HUES64 (cell line): ENCODE measurements around the gene DUOXA1. TPM values are rescaled to one million over a fixed set of nuclear protein-coding genes. Genes with fewer than 3 reads are reported as not detected.

Experiments used
- H3K27ac ChIP-seq: 2 replicates; pipeline ENCODE4 v1.7.0; 2013; ENCODE audit warnings: low read depth, low read length, inconsistent platforms
- H3K27me3 ChIP-seq: 2 replicates; pipeline ENCODE4 v1.6.1; 2013; ENCODE audit warnings: mild to moderate bottlenecking, low read length; ENCODE audit not compliant: insufficient read depth
- H3K36me3 ChIP-seq: 2 replicates; pipeline ENCODE4 v1.6.1; 2013; ENCODE audit warnings: mild to moderate bottlenecking, low read length; ENCODE audit not compliant: insufficient read depth
- H3K4me1 ChIP-seq: 2 replicates; pipeline ENCODE4 v1.6.1; 2013; ENCODE audit warnings: mild to moderate bottlenecking, low read length, moderate library complexity; ENCODE audit not compliant: insufficient read depth
- H3K4me3 ChIP-seq: 2 replicates; pipeline ENCODE4 v1.5.1; 2013; ENCODE audit warnings: mild to moderate bottlenecking, low read length, moderate library complexity
- H3K9ac ChIP-seq: 2 replicates; pipeline ENCODE4 v1.6.1; 2013; ENCODE audit warnings: mild to moderate bottlenecking, low read depth, low read length
- H3K9me3 ChIP-seq: 2 replicates; pipeline ENCODE4 v1.6.1; 2013; ENCODE audit warnings: low read depth, low read length; ENCODE audit not compliant: insufficient read depth
- WGBS: fragments of 150-250, 120-280 bp; methylation state at CpG from one replicate; pipeline ENCODE4 v1.1.7; 2013; ENCODE audit warnings: missing lambda C conversion rate; 5-methylcytosine and 5-hydroxymethylcytosine counted together
- polyA plus RNA-seq, 2 experiments: library from polyadenylated mRNA; stranded (reverse); fragments of 50-300 nt; gene quantifications; one replicate each; pipeline ENCODE4 v1.2.3, GENCODE V29; 2013

Gene DUOXA1, protein sequence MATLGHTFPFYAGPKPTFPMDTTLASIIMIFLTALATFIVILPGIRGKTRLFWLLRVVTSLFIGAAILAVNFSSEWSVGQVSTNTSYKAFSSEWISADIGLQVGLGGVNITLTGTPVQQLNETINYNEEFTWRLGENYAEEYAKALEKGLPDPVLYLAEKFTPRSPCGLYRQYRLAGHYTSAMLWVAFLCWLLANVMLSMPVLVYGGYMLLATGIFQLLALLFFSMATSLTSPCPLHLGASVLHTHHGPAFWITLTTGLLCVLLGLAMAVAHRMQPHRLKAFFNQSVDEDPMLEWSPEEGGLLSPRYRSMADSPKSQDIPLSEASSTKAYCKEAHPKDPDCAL
- not detected for polyA plus RNA-seq (2013, experiment 1 of 2)
- not detected for polyA plus RNA-seq (2013, experiment 2 of 2)

DNA sequence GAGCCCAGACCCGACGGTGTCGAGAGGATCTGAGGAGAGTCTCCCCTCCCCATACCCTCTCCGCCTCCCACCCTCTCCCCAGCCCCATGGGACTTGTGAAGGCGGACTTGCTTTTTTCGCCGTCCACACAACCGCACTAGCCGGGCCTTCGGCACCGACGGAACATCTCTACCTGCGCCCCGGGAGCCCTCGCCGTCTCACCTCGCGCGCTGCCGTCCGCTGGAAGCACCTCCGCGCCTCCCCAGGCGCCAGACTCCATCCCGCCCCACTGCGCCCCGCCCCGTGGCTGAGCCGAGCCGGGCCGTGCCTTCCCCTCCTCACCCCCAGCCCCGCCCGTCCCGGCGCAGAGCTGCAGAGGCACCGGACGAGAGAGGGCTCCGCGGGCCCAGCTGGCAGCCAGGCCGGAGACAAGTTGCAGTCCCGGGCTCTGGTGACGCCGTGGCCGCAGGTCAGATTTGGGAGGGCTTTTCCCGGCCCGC, at the start of gene DUOXA1, which contains the start of gene DUOX1:
TSS of gene DUOXA1 (minus strand) at position 229 of the 479 bp plus-strand sequence. CDS start 6,865 bp downstream, outside the sequence.
TSS of gene DUOX1 (plus strand) at position 344 of the 479 bp plus-strand sequence. CDS start 1,973 bp downstream, outside the sequence.
- peaks cover 100% of the 10 kb centered on the region for H3K27me3 ChIP-seq
- peak within 1 kb of the TSS; percentile 66 for H3K4me3 ChIP-seq
- no peak within 1 kb of the TSS for H3K27ac ChIP-seq
- H3K9me3 ChIP-seq = no peaks in the 10 kb centered on the region; the same call in 1 of the 2 replicates
- no peaks in the 10 kb centered on the region for H3K4me1 ChIP-seq
- no peaks in the 10 kb centered on the region for H3K36me3 ChIP-seq
- H3K9ac ChIP-seq = no peak within 1 kb of the TSS; the same call in 1 of the 2 replicates
- 2% methylated on average over 46 of the region's 46 CpGs for WGBS

DNA sequence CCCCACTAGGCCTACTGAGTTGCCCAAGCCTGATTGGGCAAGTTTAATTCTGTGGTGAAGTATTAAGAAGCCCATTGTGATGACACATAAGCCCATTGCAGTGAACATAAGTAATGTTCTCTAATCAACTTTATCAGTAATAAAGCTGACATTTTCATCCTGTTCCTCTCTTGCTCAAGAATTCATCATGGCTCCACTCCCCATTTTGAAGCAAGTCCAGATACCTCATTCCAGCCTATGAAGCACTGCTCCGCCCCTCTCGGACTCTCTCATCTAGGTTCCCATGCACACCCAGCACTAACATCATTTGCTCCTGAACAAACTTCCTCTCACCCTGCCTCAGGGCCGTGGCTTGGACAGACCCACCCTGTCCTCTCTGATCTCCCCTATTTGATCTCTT, 47.6 kb upstream of the DUOXA1 start:
- no peaks in the 10 kb centered on the region for H3K9me3 ChIP-seq
- 91% methylated on average over 3 of the region's 3 CpGs for WGBS
- no peaks in the 10 kb centered on the region for H3K27me3 ChIP-seq
- H3K36me3 ChIP-seq = peaks cover 25% of the 10 kb centered on the region
- H3K9ac ChIP-seq = no peak overlapping the region
- no peak overlapping the region for H3K4me3 ChIP-seq
- no peak overlapping the region for H3K27ac ChIP-seq
- peaks cover 6% of the 10 kb centered on the region for H3K4me1 ChIP-seq

DNA sequence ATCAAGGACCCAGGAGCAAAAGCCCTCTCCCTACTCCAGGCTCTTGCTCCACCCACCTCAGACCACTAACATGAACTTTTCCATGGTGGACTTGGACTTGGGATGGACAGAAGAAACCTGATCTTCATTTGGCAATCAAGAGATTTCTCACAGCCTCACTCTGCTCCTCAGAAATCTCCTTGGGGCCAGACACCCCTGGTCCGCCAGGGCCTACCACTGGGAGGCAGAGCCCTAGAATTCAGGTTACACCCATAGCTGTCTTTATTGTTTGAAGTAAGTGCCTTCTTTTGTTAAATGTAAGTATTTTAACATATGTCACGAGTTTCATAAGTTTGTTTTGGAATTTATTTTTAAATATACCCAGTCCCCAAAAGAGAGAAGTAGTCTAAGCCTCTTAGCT, 44.9 kb upstream of the DUOXA1 start:
- H3K4me1 ChIP-seq = peaks cover 8% of the 10 kb centered on the region
- H3K9ac ChIP-seq = no peak overlapping the region
- H3K27ac ChIP-seq = no peak overlapping the region
- no peak overlapping the region for H3K4me3 ChIP-seq
- peaks cover 29% of the 10 kb centered on the region for H3K36me3 ChIP-seq
- 94% methylated on average over 1 of the region's 2 CpGs for WGBS
- H3K9me3 ChIP-seq = no peaks in the 10 kb centered on the region
- H3K27me3 ChIP-seq = no peaks in the 10 kb centered on the region

DNA sequence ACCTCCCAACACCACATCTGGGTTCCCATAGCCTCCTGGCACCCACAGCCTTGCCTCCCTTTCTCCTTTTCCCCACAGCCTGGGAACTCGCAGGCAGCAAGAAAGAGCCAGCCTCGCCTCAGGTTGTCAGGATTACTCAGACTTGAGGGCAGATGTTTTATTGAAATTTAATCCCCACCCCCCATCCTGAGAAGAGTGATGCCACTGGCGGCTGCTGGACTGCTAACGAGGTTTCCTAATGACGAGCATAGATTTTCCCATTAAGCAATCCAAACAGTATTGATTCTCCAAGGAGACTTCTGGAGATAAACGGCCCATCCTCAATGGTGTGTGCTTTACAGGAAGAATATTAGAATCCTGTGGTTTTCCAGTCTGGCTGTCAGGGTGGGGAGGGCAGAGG, 44.4 kb upstream of the DUOXA1 start:
- 93% methylated on average over 6 of the region's 6 CpGs for whole genome bisulfite sequencing

DNA sequence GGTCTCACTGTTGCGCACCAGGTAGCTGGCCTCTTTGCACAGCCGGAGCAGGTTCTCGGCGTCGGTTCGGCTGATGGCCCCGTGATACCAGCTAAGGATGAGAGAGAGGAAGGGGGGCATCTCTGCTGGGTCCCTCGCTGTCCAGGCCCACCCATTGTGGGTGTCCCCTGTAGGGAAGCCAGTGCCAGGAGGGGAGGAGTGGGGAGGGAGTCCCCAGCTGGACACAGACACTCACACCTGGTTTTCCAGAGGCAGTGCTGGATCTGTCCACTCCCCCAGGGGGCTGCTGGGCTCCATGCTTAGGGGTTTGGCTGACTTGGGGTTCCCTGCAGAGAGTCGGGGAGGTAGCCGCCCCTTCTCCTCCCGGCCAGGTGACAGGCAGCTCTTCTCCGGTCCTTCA, 42.2 kb upstream of the DUOXA1 start:
- Histone ChIP-seq H3K4me1 (peaks cover 19% of the 10 kb centered on the region), H3K4me3 (no peak overlapping the region), H3K27ac (no peak overlapping the region), H3K9ac (no peak overlapping the region), H3K36me3 (peaks cover 21% of the 10 kb centered on the region), H3K27me3 (no peaks in the 10 kb centered on the region), H3K9me3 (no peaks in the 10 kb centered on the region)
- WGBS = 94% methylated on average over 12 of the region's 12 CpGs

More for the DNA sequence above, 44.4 kb upstream of the DUOXA1 start:
- Histone ChIP-seq H3K9ac (no peak overlapping the region), H3K9me3 (no peaks in the 10 kb centered on the region), H3K36me3 (peaks cover 29% of the 10 kb centered on the region), H3K27ac (no peak overlapping the region), H3K4me3 (no peak overlapping the region), H3K4me1 (peaks cover 13% of the 10 kb centered on the region), H3K27me3 (no peaks in the 10 kb centered on the region)

DNA sequence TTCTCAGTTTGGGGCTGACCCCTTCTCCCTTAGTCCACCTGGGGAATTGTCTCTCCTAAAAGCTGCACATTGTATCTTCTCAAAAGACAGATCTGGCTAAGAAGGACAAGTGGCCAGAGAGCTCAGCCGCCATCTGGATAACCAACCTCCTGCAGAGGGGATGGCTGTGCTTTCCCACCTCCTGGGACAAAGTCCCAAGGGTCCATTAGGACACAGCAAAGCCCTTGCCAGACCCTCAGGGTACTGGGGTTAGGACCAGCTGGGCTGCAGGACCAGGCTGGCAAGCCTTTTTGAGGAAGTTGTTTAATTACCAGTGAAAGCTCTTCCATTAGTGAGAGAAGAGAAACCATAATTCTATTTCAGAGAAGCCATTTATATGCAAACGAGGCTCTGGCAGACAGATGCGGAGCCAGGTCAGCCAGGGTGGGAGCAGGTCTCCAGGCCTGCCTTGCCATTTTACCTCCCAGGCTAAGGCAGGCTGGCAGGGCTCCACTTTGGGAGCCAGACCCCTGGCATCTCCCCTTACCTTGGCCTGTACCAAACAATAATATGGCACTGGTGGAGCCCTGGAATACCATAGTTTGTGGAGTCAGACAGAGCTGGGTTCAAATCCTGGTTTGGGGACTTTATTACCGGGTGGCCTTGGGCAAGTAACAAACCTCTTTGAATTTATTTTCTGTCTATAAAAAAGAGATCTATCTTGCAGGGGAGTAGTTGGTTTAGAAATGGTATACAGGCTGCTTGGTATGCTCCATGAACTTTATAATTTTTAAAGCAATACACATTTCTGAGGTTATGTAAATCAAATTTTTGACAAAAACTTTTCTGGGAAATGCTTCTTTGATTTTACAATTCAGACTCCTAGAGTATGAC, 40.2 kb upstream of the DUOXA1 start:
- H3K9me3 ChIP-seq = no peaks in the 10 kb centered on the region
- H3K9ac ChIP-seq = no peak overlapping the region; the same call in 1 of the 2 replicates
- no peak overlapping the region; the same call in 1 of the 2 replicates for H3K27ac ChIP-seq
- no peak overlapping the region for H3K4me3 ChIP-seq
- peaks cover 19% of the 10 kb centered on the region for H3K4me1 ChIP-seq
- 28% methylated on average over 3 of the region's 4 CpGs for WGBS
- peaks cover 13% of the 10 kb centered on the region for H3K36me3 ChIP-seq
- H3K27me3 ChIP-seq = no peaks in the 10 kb centered on the region

DNA sequence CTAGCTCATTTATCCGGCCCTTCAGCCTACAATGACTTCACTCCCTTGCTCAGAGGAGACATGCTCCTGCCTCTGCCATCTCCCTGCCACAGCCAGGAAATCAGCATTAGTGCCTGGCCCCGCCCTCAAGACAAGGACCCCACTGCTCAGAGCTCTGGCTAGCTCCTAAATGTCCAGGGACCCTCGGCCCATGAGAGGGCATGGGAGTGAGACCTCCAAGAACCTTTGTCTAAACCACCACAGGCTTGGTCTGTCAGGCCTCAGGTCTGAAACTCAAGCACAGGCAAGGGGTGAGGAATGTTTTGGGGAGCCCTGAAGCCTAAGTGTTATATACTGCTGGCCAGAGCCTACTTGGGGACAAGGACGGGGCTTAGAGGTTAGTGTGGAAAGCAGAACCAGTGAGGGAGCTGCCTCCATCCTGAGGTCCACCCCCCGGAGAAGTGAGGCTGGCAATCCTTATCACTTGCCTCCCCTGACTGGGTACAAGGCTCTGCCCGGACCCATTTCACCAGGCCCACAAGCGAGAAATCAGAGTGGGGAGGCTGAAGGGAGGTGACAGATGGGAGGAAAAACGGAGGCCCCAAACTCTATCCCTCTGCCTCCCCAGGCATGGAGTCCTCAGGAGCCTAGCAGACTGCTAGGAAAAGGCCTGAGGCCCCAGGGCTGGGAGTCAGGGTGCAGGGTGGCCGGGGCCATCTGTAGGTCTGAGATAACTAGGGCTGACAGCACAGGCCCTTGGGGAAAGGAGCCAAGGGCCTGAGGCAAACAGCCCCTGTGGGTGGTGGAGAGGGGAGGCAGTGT, 39.3 kb upstream of the DUOXA1 start:
- no peak overlapping the region; the same call in 1 of the 2 replicates for H3K9ac ChIP-seq
- no peak overlapping the region; the same call in 1 of the 2 replicates for H3K27ac ChIP-seq
- H3K4me3 ChIP-seq = no peak overlapping the region
- H3K27me3 ChIP-seq = no peaks in the 10 kb centered on the region
- H3K36me3 ChIP-seq = peaks cover 8% of the 10 kb centered on the region; the same call in 1 of the 2 replicates
- H3K9me3 ChIP-seq = no peaks in the 10 kb centered on the region
- H3K4me1 ChIP-seq = peaks cover 19% of the 10 kb centered on the region
- 85% methylated on average over 9 of the region's 9 CpGs for WGBS

DNA sequence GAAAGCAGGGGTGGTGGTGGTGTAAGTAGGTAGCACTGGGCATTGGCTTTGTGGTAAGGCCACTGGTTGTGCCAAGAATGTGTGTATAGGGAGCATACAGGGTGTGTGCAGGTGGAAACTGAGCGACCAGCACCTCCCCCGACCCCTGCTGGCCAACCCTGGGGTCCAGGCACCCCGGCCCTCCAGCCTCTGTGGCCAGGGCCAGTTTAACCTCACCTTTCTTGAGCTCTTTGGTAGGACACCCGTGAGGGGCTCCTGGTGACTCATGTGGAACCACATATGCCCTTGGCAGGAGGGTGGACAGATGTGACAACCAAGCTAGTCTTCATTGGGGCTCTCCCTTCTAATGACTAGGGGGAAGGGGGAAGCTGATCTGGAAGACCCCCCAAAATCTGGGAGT, 38.6 kb upstream of the DUOXA1 start:
- Histone ChIP-seq H3K27ac (no peak overlapping the region), H3K9me3 (no peaks in the 10 kb centered on the region), H3K9ac (no peak overlapping the region), H3K27me3 (no peaks in the 10 kb centered on the region), H3K36me3 (0 out of 2 replicates have a peak, but pooled peaks cover 4% of the 10 kb centered on the region), H3K4me3 (no peak overlapping the region), H3K4me1 (peaks cover 19% of the 10 kb centered on the region)
- 93% methylated on average over 4 of the region's 4 CpGs for WGBS

DNA sequence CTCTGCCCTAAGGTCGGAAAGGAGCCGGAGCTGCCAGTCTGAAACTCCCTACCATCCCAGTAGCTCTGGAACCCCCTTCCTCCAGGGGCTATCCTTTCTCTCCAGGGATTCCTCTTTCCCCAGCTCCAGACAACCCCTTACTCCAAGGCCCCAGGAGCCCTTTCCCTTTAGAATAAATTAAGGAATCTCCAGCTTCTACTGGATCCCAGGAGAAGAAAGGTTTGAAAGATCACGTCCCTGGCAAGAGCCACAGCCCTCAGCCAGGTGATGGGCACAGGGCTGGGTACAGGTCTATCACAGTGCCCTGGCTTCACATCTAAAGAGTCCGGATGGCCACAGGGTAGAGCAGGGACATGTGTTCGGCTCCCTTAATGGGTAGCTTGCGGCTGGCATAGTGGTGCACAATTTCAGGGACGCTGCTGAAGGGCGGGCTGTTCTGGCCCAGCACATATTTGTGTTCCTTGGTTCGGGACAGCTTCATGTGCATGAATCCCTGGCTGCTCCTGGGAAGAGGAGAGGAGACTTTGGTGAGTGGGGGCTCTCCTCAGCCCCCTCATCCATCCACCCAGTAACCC, 38.0 kb upstream of the DUOXA1 start:
- WGBS = 70% methylated on average over 9 of the region's 9 CpGs
- Histone ChIP-seq H3K27ac (no peak overlapping the region; the same call in 1 of the 2 replicates), H3K36me3 (0 out of 2 replicates have a peak, but pooled peaks cover 4% of the 10 kb centered on the region), H3K9ac (0 out of 2 replicates have a peak overlapping the region, but pooled peaks have one; percentile 10), H3K4me1 (peaks cover 19% of the 10 kb centered on the region), H3K9me3 (no peaks in the 10 kb centered on the region), H3K4me3 (peak overlapping the region; percentile 73), H3K27me3 (no peaks in the 10 kb centered on the region)
